SU-DHL-6 (cell line): ENCODE data around the gene PTPN14.

Source experiments
- H2AFZ ChIP-seq: fragments of 200-600 bp; sonication (generic); 2 replicates; pipeline ENCODE4 v1.6.1; 2014; ENCODE audit warnings: low read depth, mild to moderate bottlenecking, moderate library complexity, mixed read lengths, antibody characterized with exemption, low read length; ENCODE audit not compliant: severe bottlenecking
- H3F3A ChIP-seq: fragments of 200-600 bp; shearing (Covaris generic); 2 replicates; pipeline ENCODE4 v1.6.0; 2016; ENCODE audit warnings: antibody characterized with exemption, mild to moderate bottlenecking; ENCODE audit not compliant: insufficient read depth
- H3K27ac ChIP-seq: fragments of 200-600 bp; sonication (generic); 2 replicates; pipeline ENCODE4 v1.5.1; 2016; ENCODE audit warnings: low read depth, mild to moderate bottlenecking, low read length, moderate library complexity, mixed read lengths
- H3K27me3 ChIP-seq: fragments of 200-600 bp; sonication (generic), shearing (Covaris generic); 2 replicates; pipeline ENCODE4 v1.6.0; 2014; ENCODE audit warnings: mild to moderate bottlenecking, low read length
- H3K36me3 ChIP-seq: fragments of 200-600 bp; sonication (generic); 2 replicates; pipeline ENCODE4 v1.6.1; 2014; ENCODE audit warnings: mild to moderate bottlenecking, low read length, mixed read lengths
- H3K4me2 ChIP-seq: fragments of 300-600, 200-600 bp; shearing (Covaris generic), sonication (generic); 2 replicates; pipeline ENCODE4 v1.6.0; 2014; ENCODE audit warnings: low read length, low read depth, mild to moderate bottlenecking; ENCODE audit not compliant: poor library complexity, severe bottlenecking
- H3K4me3 ChIP-seq: fragments of 200-600 bp; sonication (generic); 2 replicates; pipeline ENCODE4 v1.5.1; 2014; ENCODE audit warnings: antibody characterized with exemption, low read length, mild to moderate bottlenecking, mixed read lengths; ENCODE audit not compliant: insufficient read depth, poor library complexity, severe bottlenecking
- H3K79me2 ChIP-seq: fragments of 200-600 bp; sonication (generic); 2 replicates; pipeline ENCODE4 v1.6.1; 2014; ENCODE audit warnings: mild to moderate bottlenecking, low read length, moderate library complexity; ENCODE audit not compliant: insufficient read depth
- H3K9ac ChIP-seq: fragments of 200-600 bp; sonication (generic); 2 replicates; pipeline ENCODE4 v1.7.0; 2014; ENCODE audit warnings: mild to moderate bottlenecking, low read length
- H3K9me2 ChIP-seq: fragments of 200-600 bp; sonication (generic); replicated peaks from 2 replicates; pipeline ENCODE4 v1.6.1; 2014; ENCODE audit warnings: low read length; ENCODE audit not compliant: insufficient read depth
- H3K9me3 ChIP-seq: fragments of 200-600 bp; sonication (generic); 2 replicates; pipeline ENCODE4 v1.6.1; 2014; ENCODE audit warnings: low read length, mixed read lengths; ENCODE audit not compliant: insufficient read depth
- H4K20me1 ChIP-seq: fragments of 200-600 bp; sonication (generic); 2 replicates; pipeline ENCODE4 v1.6.1; 2014; ENCODE audit warnings: low read depth, mild to moderate bottlenecking, antibody characterized with exemption, low read length, moderate library complexity, mixed read lengths
- EZH2phosphoT487 ChIP-seq: fragments of 200-600 bp; sonication (generic), shearing (Covaris generic); conservative IDR thresholded peaks from 2 replicates; pipeline ENCODE4 v1.6.1; 2018; ENCODE audit warnings: mild to moderate bottlenecking, antibody characterized with exemption, low read length, moderate library complexity, mixed read lengths
- TF ChIP-seq, protein P1 (sequence below): fragments of 200-600 bp; sonication (generic); IDR thresholded peaks from one replicate; pipeline ENCODE4 v1.5.1; 2017; ENCODE audit warnings: antibody characterized with exemption, mild to moderate bottlenecking, low read length, moderate library complexity; ENCODE audit not compliant: insufficient read depth, poor library complexity, severe bottlenecking

Gene PTPN14

DNA sequence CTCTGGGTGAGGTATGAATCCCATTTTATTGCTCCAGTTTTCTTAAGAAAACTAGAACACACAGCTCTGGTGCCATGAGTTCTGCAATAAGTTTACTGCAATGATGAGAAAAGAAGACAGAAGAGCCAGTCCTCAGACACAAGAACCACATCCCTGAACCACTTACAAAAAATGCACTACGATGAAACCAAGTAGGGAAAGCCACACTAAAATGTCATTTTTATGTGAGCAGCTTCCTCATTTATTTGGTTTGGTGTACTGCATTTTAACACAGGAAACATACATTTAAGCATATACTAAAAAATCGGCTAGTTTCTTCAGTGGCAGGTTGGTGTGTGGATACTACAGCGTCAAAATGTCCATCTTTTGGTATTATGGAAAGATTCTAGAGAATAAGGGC lies 95.9 kb downstream of the PTPN14 start:
- H3F3A ChIP-seq: no peaks in the 10 kb centered on the region

DNA sequence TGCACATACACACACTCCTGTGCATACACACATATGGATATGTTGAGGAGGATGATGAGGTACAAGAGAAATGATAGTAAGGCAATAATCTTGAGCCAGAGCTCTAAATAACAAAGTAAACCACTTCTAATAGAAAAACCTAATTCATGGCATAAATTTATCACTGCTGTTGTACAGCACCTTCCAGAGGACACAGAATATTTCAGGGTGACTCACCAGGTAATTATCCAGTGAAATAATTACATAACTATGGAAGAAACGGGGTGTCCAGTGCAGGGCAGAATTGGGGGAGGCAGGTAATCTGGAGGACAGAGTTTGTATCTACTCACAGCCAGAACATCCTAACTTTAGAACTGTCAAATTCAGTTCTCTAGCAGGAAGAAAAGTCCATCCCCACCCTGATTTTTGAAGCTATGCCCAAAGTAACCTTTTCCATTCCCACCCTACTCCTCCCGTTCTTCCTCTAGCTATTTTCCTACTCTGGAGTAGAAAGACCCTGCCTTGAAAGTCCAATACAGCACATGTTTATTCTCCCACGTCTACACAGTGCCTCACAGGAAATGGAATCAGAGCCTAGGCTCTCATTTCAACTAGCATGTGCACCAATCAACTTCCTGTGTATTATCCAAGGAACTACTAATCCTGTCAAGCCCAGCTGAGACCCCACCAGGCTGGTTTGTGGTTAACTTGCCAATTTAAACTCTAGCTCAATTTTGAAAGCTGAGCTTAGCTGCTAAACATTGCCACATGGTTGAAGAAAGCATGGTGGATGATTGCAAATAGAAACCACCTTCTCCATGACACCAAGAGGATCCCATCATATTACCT lies 96.6 kb downstream of the PTPN14 start:
- Histone ChIP-seq H2AFZ (no peak overlapping the region), H3K79me2 (no peaks in the 10 kb centered on the region), H3K27ac (no peak overlapping the region)

More for the DNA sequence above, 95.9 kb downstream of the PTPN14 start:
- Histone ChIP-seq H3K9me3 (no peaks in the 10 kb centered on the region), H3K4me2 (no peak overlapping the region), H3K9me2 (no peaks in the 10 kb centered on the region), H3K4me3 (no peak overlapping the region), H4K20me1 (no peaks in the 10 kb centered on the region), H3K9ac (no peak overlapping the region), H3K27me3 (no peaks in the 10 kb centered on the region), H3K36me3 (no peaks in the 10 kb centered on the region), H3K27ac (no peak overlapping the region), H3K79me2 (no peaks in the 10 kb centered on the region), H2AFZ (no peak overlapping the region)
- TF ChIP-seq EZH2phosphoT487: no peak
- TF ChIP-seq, protein P1, sequence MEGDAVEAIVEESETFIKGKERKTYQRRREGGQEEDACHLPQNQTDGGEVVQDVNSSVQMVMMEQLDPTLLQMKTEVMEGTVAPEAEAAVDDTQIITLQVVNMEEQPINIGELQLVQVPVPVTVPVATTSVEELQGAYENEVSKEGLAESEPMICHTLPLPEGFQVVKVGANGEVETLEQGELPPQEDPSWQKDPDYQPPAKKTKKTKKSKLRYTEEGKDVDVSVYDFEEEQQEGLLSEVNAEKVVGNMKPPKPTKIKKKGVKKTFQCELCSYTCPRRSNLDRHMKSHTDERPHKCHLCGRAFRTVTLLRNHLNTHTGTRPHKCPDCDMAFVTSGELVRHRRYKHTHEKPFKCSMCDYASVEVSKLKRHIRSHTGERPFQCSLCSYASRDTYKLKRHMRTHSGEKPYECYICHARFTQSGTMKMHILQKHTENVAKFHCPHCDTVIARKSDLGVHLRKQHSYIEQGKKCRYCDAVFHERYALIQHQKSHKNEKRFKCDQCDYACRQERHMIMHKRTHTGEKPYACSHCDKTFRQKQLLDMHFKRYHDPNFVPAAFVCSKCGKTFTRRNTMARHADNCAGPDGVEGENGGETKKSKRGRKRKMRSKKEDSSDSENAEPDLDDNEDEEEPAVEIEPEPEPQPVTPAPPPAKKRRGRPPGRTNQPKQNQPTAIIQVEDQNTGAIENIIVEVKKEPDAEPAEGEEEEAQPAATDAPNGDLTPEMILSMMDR: no peak

DNA sequence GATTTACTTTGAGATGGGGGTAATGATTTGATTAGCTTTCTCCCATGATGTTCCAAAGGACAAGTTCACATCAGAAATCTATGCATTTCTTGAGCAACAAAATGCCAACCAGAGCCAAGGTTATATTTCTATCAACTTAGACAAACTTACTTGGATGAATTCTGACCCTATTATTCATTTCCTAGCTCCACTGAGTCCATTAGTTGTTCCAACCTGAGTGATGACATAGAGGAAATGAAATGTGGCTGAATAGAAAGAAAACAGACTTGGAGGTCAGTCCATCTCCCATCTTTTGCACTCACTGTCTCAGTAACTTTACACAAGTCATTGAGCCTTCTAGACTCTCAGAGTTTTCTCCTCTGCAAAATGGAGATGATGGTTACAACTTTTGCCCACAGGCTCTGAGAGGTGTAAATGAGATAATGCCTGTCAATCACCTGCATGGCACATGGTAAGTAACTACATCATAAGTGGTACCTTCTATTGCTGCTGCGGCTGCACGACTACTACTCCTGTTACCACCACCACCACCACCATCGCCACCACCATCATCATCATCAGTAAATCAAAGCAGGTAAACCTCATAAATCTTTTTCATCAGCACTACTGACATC lies 98.2 kb downstream of the PTPN14 start:
- H3K9me3 ChIP-seq: no peaks in the 10 kb centered on the region
- H3K27me3 ChIP-seq: no peaks in the 10 kb centered on the region
- no peaks in the 10 kb centered on the region for H4K20me1 ChIP-seq
- no peaks in the 10 kb centered on the region for H3F3A ChIP-seq
- no peaks in the 10 kb centered on the region for H3K36me3 ChIP-seq
- TF ChIP-seq, protein P1: no peak
- TF ChIP-seq EZH2phosphoT487: no peak
- no peak overlapping the region for H2AFZ ChIP-seq
- H3K27ac ChIP-seq: no peak overlapping the region
- no peaks in the 10 kb centered on the region for H3K79me2 ChIP-seq
- no peaks in the 10 kb centered on the region for H3K9me2 ChIP-seq
- no peak overlapping the region for H3K4me3 ChIP-seq
- no peak overlapping the region for H3K9ac ChIP-seq
- H3K4me2 ChIP-seq: no peak overlapping the region

More for the DNA sequence above, 96.6 kb downstream of the PTPN14 start:
- TF ChIP-seq, protein P1: no peak
- TF ChIP-seq EZH2phosphoT487: no peak
- no peaks in the 10 kb centered on the region for H3K9me3 ChIP-seq
- no peaks in the 10 kb centered on the region for H3K27me3 ChIP-seq
- no peak overlapping the region for H3K4me3 ChIP-seq
- no peaks in the 10 kb centered on the region for H3F3A ChIP-seq
- no peaks in the 10 kb centered on the region for H3K9me2 ChIP-seq
- no peaks in the 10 kb centered on the region for H4K20me1 ChIP-seq
- no peak overlapping the region for H3K9ac ChIP-seq
- H3K36me3 ChIP-seq: no peaks in the 10 kb centered on the region
- no peak overlapping the region for H3K4me2 ChIP-seq
